ENCODE measurements around the gene NFASC.

Gene NFASC

DNA sequence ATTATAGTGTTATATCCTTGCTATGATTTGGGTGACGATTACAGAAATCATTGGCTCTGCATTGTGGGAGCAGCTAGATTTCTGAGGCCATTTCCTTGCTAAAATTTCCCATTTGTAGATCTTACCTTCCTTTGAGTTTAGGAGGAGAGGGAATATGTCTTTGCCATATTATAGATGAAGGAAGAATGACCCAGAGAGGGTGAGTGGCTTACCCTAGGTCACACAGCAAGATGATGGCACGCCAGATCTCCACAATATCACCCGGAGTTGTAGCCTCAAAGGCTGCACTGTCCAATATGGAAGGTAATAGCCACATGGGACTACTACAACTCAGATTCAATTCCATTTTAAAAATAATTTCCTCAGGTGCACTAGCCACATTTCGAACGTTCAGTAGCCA is 182.6 kb downstream of the NFASC start:
- H3K4me3 ChIP-seq (ENCODE audit: low read depth, low read length) = no peak overlapping the region
- in situ Hi-C loops (cut with HindIII; ENCODE audit: low sequenced_read_pairs) = no loop called here
- DNase-seq (ENCODE audit: low read depth, low spot score) = no peak
- TF ChIP-seq, protein P1, sequence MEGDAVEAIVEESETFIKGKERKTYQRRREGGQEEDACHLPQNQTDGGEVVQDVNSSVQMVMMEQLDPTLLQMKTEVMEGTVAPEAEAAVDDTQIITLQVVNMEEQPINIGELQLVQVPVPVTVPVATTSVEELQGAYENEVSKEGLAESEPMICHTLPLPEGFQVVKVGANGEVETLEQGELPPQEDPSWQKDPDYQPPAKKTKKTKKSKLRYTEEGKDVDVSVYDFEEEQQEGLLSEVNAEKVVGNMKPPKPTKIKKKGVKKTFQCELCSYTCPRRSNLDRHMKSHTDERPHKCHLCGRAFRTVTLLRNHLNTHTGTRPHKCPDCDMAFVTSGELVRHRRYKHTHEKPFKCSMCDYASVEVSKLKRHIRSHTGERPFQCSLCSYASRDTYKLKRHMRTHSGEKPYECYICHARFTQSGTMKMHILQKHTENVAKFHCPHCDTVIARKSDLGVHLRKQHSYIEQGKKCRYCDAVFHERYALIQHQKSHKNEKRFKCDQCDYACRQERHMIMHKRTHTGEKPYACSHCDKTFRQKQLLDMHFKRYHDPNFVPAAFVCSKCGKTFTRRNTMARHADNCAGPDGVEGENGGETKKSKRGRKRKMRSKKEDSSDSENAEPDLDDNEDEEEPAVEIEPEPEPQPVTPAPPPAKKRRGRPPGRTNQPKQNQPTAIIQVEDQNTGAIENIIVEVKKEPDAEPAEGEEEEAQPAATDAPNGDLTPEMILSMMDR (IDR thresholded peaks at IDR 0.05; ENCODE audit: low read depth, low read length) = no peak

DNA sequence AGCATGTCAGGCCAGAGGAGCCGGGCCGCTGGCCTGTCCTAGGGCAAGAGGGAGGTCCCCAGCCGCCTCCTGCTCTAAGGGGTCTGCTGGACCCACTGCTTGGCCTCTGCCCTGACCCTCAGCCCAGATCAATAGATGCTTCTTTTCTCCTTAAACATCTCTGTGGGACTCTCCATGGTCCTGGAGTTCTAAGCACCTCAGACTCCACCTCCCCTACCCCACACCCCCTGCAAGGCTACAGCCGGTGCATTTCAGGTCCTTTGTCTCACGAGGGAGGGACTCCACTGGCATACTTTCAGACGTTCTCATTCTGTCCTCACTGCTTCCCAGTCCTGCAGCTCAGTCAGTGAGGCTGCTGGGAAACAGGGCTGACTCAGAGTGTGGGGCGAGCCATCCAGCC is 183.4 kb downstream of the NFASC start:
- DNase-seq (ENCODE audit: low read depth, low spot score) = no peak
- H3K4me3 ChIP-seq (ENCODE audit: low read depth, low read length) = no peak overlapping the region
- in situ Hi-C loops (cut with HindIII; ENCODE audit: low sequenced_read_pairs) = no loop called here
- TF ChIP-seq, protein P1 (IDR thresholded peaks at IDR 0.05; ENCODE audit: low read depth, low read length) = no peak

DNA sequence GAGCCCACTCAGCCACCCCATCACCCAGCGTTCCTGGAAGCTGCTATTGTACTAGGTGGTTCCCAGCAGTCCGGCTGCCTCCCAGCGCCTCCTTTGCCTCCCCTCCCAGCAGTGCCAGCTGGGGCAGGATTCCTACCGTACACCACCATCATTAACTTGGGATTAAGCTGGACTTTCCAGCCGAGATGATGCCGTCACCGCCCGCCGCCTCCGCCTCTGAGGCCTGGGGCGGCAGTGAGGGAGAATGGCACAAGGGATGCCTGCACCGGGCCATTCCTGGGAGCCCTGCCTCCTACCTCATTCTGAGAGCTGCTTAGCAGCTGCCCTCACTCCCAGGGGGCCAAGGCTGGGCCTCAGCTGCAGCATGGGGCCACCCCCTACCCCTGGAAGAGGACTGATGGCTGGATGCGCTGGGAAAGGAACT is 185.5 kb downstream of the NFASC start:
- in situ Hi-C loops (cut with HindIII; ENCODE audit: low sequenced_read_pairs) = no loop called here
- DNase-seq (ENCODE audit: low read depth, low spot score) = no peak
- no peak overlapping the region for H3K4me3 ChIP-seq (ENCODE audit: low read depth, low read length)
- TF ChIP-seq, protein P1 (IDR thresholded peaks at IDR 0.05; ENCODE audit: low read depth, low read length) = no peak

DNA sequence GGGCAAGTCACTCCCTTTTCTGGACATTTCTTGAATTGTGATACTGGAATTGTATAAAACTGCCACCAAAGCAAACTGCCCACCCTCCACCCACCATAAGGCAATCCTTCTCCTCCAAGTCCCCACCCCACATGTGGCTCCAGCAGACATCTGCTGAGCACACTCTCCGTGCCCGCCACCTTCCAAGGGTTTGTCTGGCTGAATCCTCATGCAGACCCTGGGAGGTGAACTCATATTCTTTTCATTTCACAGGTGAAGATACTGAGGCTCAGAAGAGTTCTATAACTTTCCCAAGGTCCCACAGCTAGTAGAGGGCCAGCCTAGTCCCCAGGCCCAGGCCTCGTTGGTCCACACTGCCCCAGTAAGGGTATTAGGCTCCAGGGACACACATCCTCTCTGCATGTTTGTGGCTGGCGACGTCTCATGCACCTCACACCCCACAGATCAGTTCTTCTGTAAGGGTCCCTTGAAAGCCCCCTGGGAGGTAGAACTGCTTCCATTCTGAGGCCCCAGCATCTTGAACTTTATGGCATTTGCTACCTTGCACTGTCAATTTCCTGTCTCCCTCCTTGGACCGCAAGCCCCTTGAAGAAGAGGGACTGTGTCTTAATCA is 186.4 kb downstream of the NFASC start:
- DNase-seq (ENCODE audit: low read depth, low spot score) = no peak
- in situ Hi-C loops (cut with HindIII; ENCODE audit: low sequenced_read_pairs) = no loop called here
- TF ChIP-seq, protein P1 (IDR thresholded peaks at IDR 0.05; ENCODE audit: low read depth, low read length) = no peak
- H3K4me3 ChIP-seq (ENCODE audit: low read depth, low read length) = no peak overlapping the region

DNA sequence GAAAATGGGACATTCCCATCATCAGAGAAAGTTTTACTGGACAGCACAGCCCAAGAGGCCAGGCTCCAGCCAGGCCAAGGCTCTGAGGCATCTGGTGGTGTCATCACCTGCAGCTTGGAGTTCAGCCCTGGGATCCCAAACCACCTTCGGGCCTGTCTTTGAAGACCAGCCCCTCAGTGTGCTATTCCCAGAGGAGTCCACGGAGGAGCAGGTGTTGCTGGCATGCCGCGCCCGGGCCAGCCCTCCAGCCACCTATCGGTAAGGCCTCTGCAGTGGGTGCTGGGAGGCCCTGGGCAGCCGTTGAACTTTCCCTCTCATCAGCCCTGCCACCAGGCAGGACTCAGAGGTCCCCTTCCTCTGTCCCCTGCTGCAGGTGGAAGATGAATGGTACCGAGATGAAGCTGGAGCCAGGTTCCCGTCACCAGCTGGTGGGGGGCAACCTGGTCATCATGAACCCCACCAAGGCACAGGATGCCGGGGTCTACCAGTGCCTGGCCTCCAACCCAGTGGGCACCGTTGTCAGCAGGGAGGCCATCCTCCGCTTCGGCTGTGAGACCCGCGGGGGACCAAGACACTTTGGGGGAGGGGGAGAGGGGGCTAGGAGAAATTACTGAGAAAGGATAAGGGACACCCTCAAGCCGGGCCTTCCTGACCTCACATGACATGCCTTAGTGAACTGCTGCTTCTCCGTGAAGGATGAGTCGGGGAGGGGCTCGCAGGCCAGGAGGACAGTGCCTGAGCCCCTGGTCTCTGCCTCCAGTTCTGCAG is 187.3 kb downstream of the NFASC start:
- DNase-seq (ENCODE audit: low read depth, low spot score) = no peak
- H3K4me3 ChIP-seq (ENCODE audit: low read depth, low read length) = no peak overlapping the region
- TF ChIP-seq, protein P1 (IDR thresholded peaks at IDR 0.05; ENCODE audit: low read depth, low read length) = no peak
- in situ Hi-C loops (cut with HindIII; ENCODE audit: low sequenced_read_pairs) = no loop called here

DNA sequence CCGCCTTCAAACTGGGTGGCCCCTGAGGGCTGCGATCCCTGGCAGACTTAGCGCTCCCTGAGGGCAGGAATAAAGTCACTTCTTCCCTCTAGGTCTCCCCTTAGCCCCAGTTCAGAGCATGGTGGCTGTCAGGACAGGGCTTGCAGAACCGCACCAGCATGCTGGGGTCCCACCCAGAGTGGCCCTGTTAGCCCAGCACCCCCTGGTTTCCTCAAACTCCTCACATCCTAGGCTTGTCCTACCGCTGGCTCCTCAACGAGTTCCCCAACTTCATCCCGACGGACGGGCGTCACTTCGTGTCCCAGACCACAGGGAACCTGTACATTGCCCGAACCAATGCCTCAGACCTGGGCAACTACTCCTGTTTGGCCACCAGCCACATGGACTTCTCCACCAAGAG is 188.2 kb downstream of the NFASC start:
- in situ Hi-C loops (cut with HindIII; ENCODE audit: low sequenced_read_pairs) = no loop called here
- DNase-seq (ENCODE audit: low read depth, low spot score) = no peak
- no peak overlapping the region for H3K4me3 ChIP-seq (ENCODE audit: low read depth, low read length)
- TF ChIP-seq, protein P1 (IDR thresholded peaks at IDR 0.05; ENCODE audit: low read depth, low read length) = no peak

Data from astrocyte of the spinal cord (primary cell).